ENCODE data around the gene PPP1R9A.

PPP1R9A gene

GRCh38 chr7:95219721-95220120 is 312.3 kb downstream of the PPP1R9A start:
- no peak overlapping the region for H3K27ac ChIP-seq
- no peak for TF ChIP-seq CTCF (conservative IDR thresholded peaks at IDR 0.05)

GRCh38 chr7:95220328-95220727 is 312.9 kb downstream of the PPP1R9A start:
- no peak for TF ChIP-seq CTCF (conservative IDR thresholded peaks at IDR 0.05)
- no peak overlapping the region for H3K27ac ChIP-seq

- no peak for TF ChIP-seq CTCF (conservative IDR thresholded peaks at IDR 0.05)
Observed at GRCh38 chr7:95225301-95225700, 317.9 kb downstream of the PPP1R9A start.

GRCh38 chr7:95229301-95229700 is 321.9 kb downstream of the PPP1R9A start:
- TF ChIP-seq CTCF (conservative IDR thresholded peaks at IDR 0.05): no peak
- no peak overlapping the region for H3K27ac ChIP-seq

More at GRCh38 chr7:95225301-95225700, 317.9 kb downstream of the PPP1R9A start:
- no peak overlapping the region for H3K27ac ChIP-seq

- TF ChIP-seq CTCF (conservative IDR thresholded peaks at IDR 0.05): no peak
- no peak overlapping the region for H3K27ac ChIP-seq
Observed at GRCh38 chr7:95238252-95238943, 331.0 kb downstream of the PPP1R9A start.

GRCh38 chr7:95240921-95241320 is 333.5 kb downstream of the PPP1R9A start:
- no peak overlapping the region for H3K27ac ChIP-seq
- no peak for TF ChIP-seq CTCF (conservative IDR thresholded peaks at IDR 0.05)

GRCh38 chr7:95242266-95242665 is 334.9 kb downstream of the PPP1R9A start:
- no peak for TF ChIP-seq CTCF (conservative IDR thresholded peaks at IDR 0.05)
- H3K27ac ChIP-seq: no peak overlapping the region
